Activated naive CD4-positive, alpha-beta T cell treated with anti-CD3 and anti-CD28 coated beads, Interleukin-2, amount 50 U/mL, for 72 hours (primary cell): ENCODE data around the gene CBFA2T3. TPM values are rescaled to one million over a fixed set of nuclear protein-coding genes. Genes with fewer than 3 reads are reported as not detected.

Source experiments
- ATAC-seq, 2 donors: fragments of 150-1000 bp; cut with Tn5 transposase; 2 replicates each; pipeline ENCODE4 v1.10.0; 2021; ENCODE audit warnings: mild to moderate bottlenecking in 2 of 2, moderate library complexity in 2 of 2
- DNase-seq, 2 donors: peaks; one replicate each; pipeline ENCODE4 v3.0.0; 2021 to 2022; ENCODE audit warnings: low spot score in 2 of 2
- H3K27ac Mint-ChIP-seq, 2 donors: one replicate each; pipeline ENCODE4 v1.8.0; 2022; ENCODE audit warnings: mild to moderate bottlenecking in 2 of 2, mixed read lengths in 2 of 2
- H3K36me3 Mint-ChIP-seq, 2 donors: one replicate each; pipeline ENCODE4 v1.8.0; 2022; ENCODE audit warnings: mixed read lengths in 2 of 2
- H3K9me3 Mint-ChIP-seq, 2 donors: one replicate each; pipeline ENCODE4 v1.8.0; 2022; ENCODE audit warnings: mixed read lengths in 2 of 2
- total RNA-seq, 2 donors: library from RNA; stranded (reverse); gene quantifications; one replicate each; pipeline ENCODE4 v1.2.3, GENCODE V29; 2022

The CBFA2T3 gene
- total RNA-seq, 2 donors from 2014 or later, result 0.76 to 1.1 TPM

- Mint-ChIP-seq H3K36me3 (no peaks in the 10 kb centered on the region), H3K27ac (no peak overlapping the region), H3K9me3 (no peaks in the 10 kb centered on the region)
- DNase-seq (no peak), ATAC-seq (no peak)
These were observed 141.6 kb downstream of the CBFA2T3 start for GRCh38 chr16:88835383-88835782.

- Mint-ChIP-seq H3K36me3 (no peaks in the 10 kb centered on the region), H3K27ac (no peak overlapping the region), H3K9me3 (no peaks in the 10 kb centered on the region)
- no peak for ATAC-seq
- no peak for DNase-seq
These were observed 142.3 kb downstream of the CBFA2T3 start for GRCh38 chr16:88834670-88835069.

- Mint-ChIP-seq H3K9me3 (no peaks in the 10 kb centered on the region), H3K36me3 (no peaks in the 10 kb centered on the region), H3K27ac (peak overlapping the region in 1 of 2 donors; percentile 53)
- ATAC-seq, result no peak
- DNase-seq, result no peak
These were observed 143.9 kb downstream of the CBFA2T3 start for GRCh38 chr16:88833086-88833485.

GRCh38 chr16:88831838-88832237, 145.2 kb downstream of the CBFA2T3 start:
- H3K9me3 Mint-ChIP-seq, result no peaks in the 10 kb centered on the region
- no peaks in the 10 kb centered on the region for H3K36me3 Mint-ChIP-seq
- ATAC-seq (peak in 1 of 2 donors; percentile 23), DNase-seq (no peak)
- H3K27ac Mint-ChIP-seq, result no peak overlapping the region

GRCh38 chr16:88830783-88831182, 146.2 kb downstream of the CBFA2T3 start:
- ATAC-seq, result no peak
- DNase-seq, result no peak
- H3K36me3 Mint-ChIP-seq, result no peaks in the 10 kb centered on the region
- no peak overlapping the region for H3K27ac Mint-ChIP-seq
- H3K9me3 Mint-ChIP-seq, result no peaks in the 10 kb centered on the region

GRCh38 chr16:88830258-88830657, 146.7 kb downstream of the CBFA2T3 start:
- DNase-seq (no peak), ATAC-seq (no peak)
- Mint-ChIP-seq H3K36me3 (no peaks in the 10 kb centered on the region), H3K27ac (no peak overlapping the region), H3K9me3 (no peaks in the 10 kb centered on the region)

- ATAC-seq (no peak), DNase-seq (no peak)
- no peaks in the 10 kb centered on the region for H3K9me3 Mint-ChIP-seq
- no peaks in the 10 kb centered on the region for H3K36me3 Mint-ChIP-seq
- H3K27ac Mint-ChIP-seq, result no peak overlapping the region
These were observed 148.3 kb downstream of the CBFA2T3 start for GRCh38 chr16:88828711-88829110.

- no peak for DNase-seq
- H3K36me3 Mint-ChIP-seq, result no peaks in the 10 kb centered on the region
- H3K27ac Mint-ChIP-seq, result no peak overlapping the region
- H3K9me3 Mint-ChIP-seq, result no peaks in the 10 kb centered on the region
- no peak for ATAC-seq
These were observed 149.3 kb downstream of the CBFA2T3 start for GRCh38 chr16:88827727-88828126.

- no peak for ATAC-seq
- no peaks in the 10 kb centered on the region for H3K9me3 Mint-ChIP-seq
- DNase-seq, result no peak
- H3K36me3 Mint-ChIP-seq, result no peaks in the 10 kb centered on the region
- H3K27ac Mint-ChIP-seq, result no peak overlapping the region
These were observed 150.8 kb downstream of the CBFA2T3 start for GRCh38 chr16:88826070-88826840.

GRCh38 chr16:88825146-88825545, 151.9 kb downstream of the CBFA2T3 start:
- DNase-seq, result no peak
- no peaks in the 10 kb centered on the region for H3K9me3 Mint-ChIP-seq
- no peak overlapping the region for H3K27ac Mint-ChIP-seq
- H3K36me3 Mint-ChIP-seq, result no peaks in the 10 kb centered on the region
- no peak for ATAC-seq

Other genes starting within 250 kb of the CBFA2T3 start
- gene PIEZO1, start 192.0 kb downstream of the CBFA2T3 start, total RNA-seq, result 100 to 1,000 TPM in 1 of 2 donors, 10 to 100 TPM in 1; 55.7 to 128 TPM
- 100 to 1,000 TPM; 145 to 240 TPM for gene CDT1, start 173.4 kb downstream of the CBFA2T3 start, total RNA-seq
- gene APRT, start 165.3 kb downstream of the CBFA2T3 start, total RNA-seq, result 100 to 1,000 TPM; 145 to 168 TPM
- 10 to 100 TPM; 29.3 to 50.3 TPM for gene GALNS, start 120.3 kb downstream of the CBFA2T3 start, total RNA-seq
- gene TRAPPC2L, start 120.1 kb downstream of the CBFA2T3 start, total RNA-seq, result 10 to 100 TPM; 36.0 to 63.5 TPM
- gene PABPN1L, start 110.5 kb downstream of the CBFA2T3 start, total RNA-seq, result not detected
- 10 to 100 TPM; 33.1 to 59.9 TPM for gene ACSF3, start 116.6 kb upstream of the CBFA2T3 start, total RNA-seq
- under 1 TPM in 1 of 2 donors, not detected in 1; 0.75 TPM for gene CDH15, start 194.5 kb upstream of the CBFA2T3 start, total RNA-seq
- 1 to 10 TPM; 1.6 to 3.7 TPM for gene SLC22A31, start 223.3 kb upstream of the CBFA2T3 start, total RNA-seq
- gene ZNF778, start 240.5 kb upstream of the CBFA2T3 start, total RNA-seq, result 10 to 100 TPM in 1 of 2 donors, 1 to 10 TPM in 1; 6.1 to 12.2 TPM